ENCODE measurements around the gene COX7A2L. TPM values are rescaled to one million over a fixed set of nuclear protein-coding genes. Genes with fewer than 3 reads are reported as not detected.

COX7A2L gene
- total RNA-seq, 1 experiment from 2014 or later = 132 TPM

- ChIA-PET POLR2A (interaction anchor here (0.7 kb wide), 1 partner anchor 9 kb away, joined by 3 read pairs; no protein-coding TSS in a partner anchor), CTCF (no interaction called here)
- intact Hi-C loops (cut with micrococcal nuclease; ENCODE audit: unreplicated experiment) (no loop called here), in situ Hi-C loops (cut with HindIII; ENCODE audit: low pct_unique_long_range_greater_than_20kb, low sequenced_read_pairs) (no loop called here)
- BruUV-seq (replicated peaks) = no TSS peak
- Histone ChIP-seq H3K27me3 (ENCODE audit: control insufficient read depth, insufficient read depth, low read length) (no peaks in the 10 kb centered on the region), H3K9me3 (ENCODE audit: control insufficient read depth, insufficient read depth, low read depth, low read length) (no peaks in the 10 kb centered on the region), H3K4me1 (ENCODE audit: control insufficient read depth, insufficient read depth, low read length) (no peaks in the 10 kb centered on the region), H3K36me3 (ENCODE audit: control insufficient read depth, insufficient read depth, low read length) (0 out of 2 replicates have a peak, but pooled peaks cover 5% of the 10 kb centered on the region), H3K4me3 (ENCODE audit: low read depth in 2 of 2, low read length in 2 of 2) (no peak overlapping the region), H3K27ac (ENCODE audit: low read length) (no peak overlapping the region)
- no peak for ATAC-seq
- no peak for DNase-seq (ENCODE audit: low read depth, low spot score)
- TF ChIP-seq TCF7L2 (IDR thresholded peaks at IDR 0.05; ENCODE audit: low read depth, low read length) (no peak), REST (IDR thresholded peaks at IDR 0.05; ENCODE audit: insufficient read depth in 1 of 2, low read depth in 2 of 2, low read length in 1 of 2) (no peak), SIN3A (IDR thresholded peaks at IDR 0.05; ENCODE audit: borderline replicate concordance, insufficient read depth, low read depth, low read length) (no peak), CTCF (IDR thresholded peaks at IDR 0.05) (no peak), POLR2AphosphoS5 (IDR thresholded peaks at IDR 0.05; ENCODE audit: low read depth, low read length) (no peak)
Observed at GRCh38 chr2:42307180-42307579, 53.8 kb downstream of the COX7A2L start.

- BruUV-seq (replicated peaks) = no TSS peak
- Histone ChIP-seq H3K36me3 (ENCODE audit: control insufficient read depth, insufficient read depth, low read length) (peaks cover 21% of the 10 kb centered on the region; the same call in 1 of the 2 replicates), H3K4me3 (ENCODE audit: low read depth in 2 of 2, low read length in 2 of 2) (no peak overlapping the region), H3K4me1 (ENCODE audit: control insufficient read depth, insufficient read depth, low read length) (no peaks in the 10 kb centered on the region), H3K27me3 (ENCODE audit: control insufficient read depth, insufficient read depth, low read length) (no peaks in the 10 kb centered on the region), H3K9me3 (ENCODE audit: control insufficient read depth, insufficient read depth, low read depth, low read length) (no peaks in the 10 kb centered on the region), H3K27ac (ENCODE audit: low read length) (no peak overlapping the region)
- TF ChIP-seq SIN3A (IDR thresholded peaks at IDR 0.05; ENCODE audit: borderline replicate concordance, insufficient read depth, low read depth, low read length) (no peak), CTCF (IDR thresholded peaks at IDR 0.05) (no peak), REST (IDR thresholded peaks at IDR 0.05; ENCODE audit: insufficient read depth in 1 of 2, low read depth in 2 of 2, low read length in 1 of 2) (no peak), TCF7L2 (IDR thresholded peaks at IDR 0.05; ENCODE audit: low read depth, low read length) (no peak), POLR2AphosphoS5 (IDR thresholded peaks at IDR 0.05; ENCODE audit: low read depth, low read length) (no peak)
- in situ Hi-C loops (cut with HindIII; ENCODE audit: low pct_unique_long_range_greater_than_20kb, low sequenced_read_pairs) (no loop called here), intact Hi-C loops (cut with micrococcal nuclease; ENCODE audit: unreplicated experiment) (no loop called here)
- DNase-seq (ENCODE audit: low read depth, low spot score) = no peak
- ATAC-seq = no peak
- ChIA-PET CTCF (no interaction called here), POLR2A (interaction anchor here (0.5 kb wide), 1 partner anchor 26 kb away, joined by 12 read pairs; no protein-coding TSS in a partner anchor)
Observed at GRCh38 chr2:42304059-42304713, 56.8 kb downstream of the COX7A2L start.

Data from Panc1 (cell line).